Gastrocnemius medialis (tissue), 4 donors: ENCODE measurements around the gene LEF1. TPM values are rescaled to one million over a fixed set of nuclear protein-coding genes. Genes with fewer than 3 reads are reported as not detected.

Experiments used
- ATAC-seq, 2 donors: fragments of 150-250 bp; one replicate each; pipeline ENCODE4 v1.9.1; 2016
- DNase-seq, 2 donors: peaks; one replicate each; pipeline ENCODE4 v3.0.0-alpha.2; 2019
- H3K27ac ChIP-seq, 4 donors: fragments of 200-600 bp; sonication (generic); 1 replicate in 1 of 4; 2 replicates in 3 of 4; pipeline ENCODE4 v1.5.1; 2016 to 2018; ENCODE audit warnings: mild to moderate bottlenecking in 2 of 4, moderate library complexity in 1 of 4
- H3K27me3 ChIP-seq, 3 donors: fragments of 200-600 bp; sonication (generic) in 2 of 3; 1 replicate in 1 of 3; 2 replicates in 2 of 3; pipeline versions ENCODE4 v1.5.1 to v1.6.0; 2016 to 2019; ENCODE audit warnings: mild to moderate bottlenecking in 1 of 3, moderate library complexity in 1 of 3
- H3K36me3 ChIP-seq, 2 donors: fragments of 200-600 bp; sonication (generic) in 1 of 2; one replicate each; pipeline ENCODE4 v1.5.1; 2017 to 2018
- H3K4me1 ChIP-seq, 2 donors: fragments of 200-600 bp; sonication (generic) in 1 of 2; one replicate each; pipeline ENCODE4 v1.5.1; 2016 to 2017; ENCODE audit warnings: mild to moderate bottlenecking in 2 of 2
- H3K4me3 ChIP-seq, 4 donors: fragments of 200-600 bp; sonication (generic) in 3 of 4; 1 replicate in 1 of 4; 2 replicates in 3 of 4; pipeline ENCODE4 v1.5.1; 2016 to 2019; ENCODE audit warnings: mild to moderate bottlenecking in 2 of 4
- H3K9me3 ChIP-seq, 3 donors: fragments of 200-600 bp; sonication (generic) in 2 of 3; 1 replicate in 1 of 3; 2 replicates in 2 of 3; pipeline ENCODE4 v1.5.1; 2016 to 2019
- POLR2A ChIP-seq, 2 donors: fragments of 450-650 bp; IDR thresholded peaks; one replicate each; pipeline ENCODE4 v1.6.1; 2017; ENCODE audit warnings: antibody characterized with exemption in 2 of 2, mild to moderate bottlenecking in 2 of 2, moderate library complexity in 2 of 2
- in situ Hi-C, 4 donors: fragments of 200-750 bp; cut with MboI; loops; one replicate each; pipeline versions ENCODE4 v1.15.0 to v1.8.0; 2017; ENCODE audit warnings: low sequenced_read_pairs in 4 of 4
- intact Hi-C: fragments of 100-400 bp; cut with DNase I; formaldehyde crosslinking; loops from one replicate; pipeline ENCODE4 v1.15.1; 2023; ENCODE audit warnings: low total_unique reads
- total RNA-seq, 4 donors: library from RNA; depleted of rRNA; stranded (reverse); fragments of >200 nt; gene quantifications; one replicate each; pipeline versions ENCODE4 v1.1.0 to v1.2.3, GENCODE V29; 2016
- TF ChIP-seq, protein P1 (sequence below), 5 experiments: fragments of 450-650 bp in 3 of 5; fragments of 200-600 bp in 2 of 5; sonication (generic) in 2 of 5; IDR thresholded peaks in 4 of 5; conservative IDR thresholded peaks in 1 of 5; 1 replicate in 4 of 5; 2 replicates in 1 of 5; pipeline ENCODE4 v1.5.1; 2016 to 2019; ENCODE audit warnings: antibody characterized with exemption in 5 of 5, mild to moderate bottlenecking in 3 of 5, moderate library complexity in 3 of 5

Gene LEF1
- total RNA-seq, 4 donors from 2014 or later = 0.33 TPM; not detected in 3

DNA sequence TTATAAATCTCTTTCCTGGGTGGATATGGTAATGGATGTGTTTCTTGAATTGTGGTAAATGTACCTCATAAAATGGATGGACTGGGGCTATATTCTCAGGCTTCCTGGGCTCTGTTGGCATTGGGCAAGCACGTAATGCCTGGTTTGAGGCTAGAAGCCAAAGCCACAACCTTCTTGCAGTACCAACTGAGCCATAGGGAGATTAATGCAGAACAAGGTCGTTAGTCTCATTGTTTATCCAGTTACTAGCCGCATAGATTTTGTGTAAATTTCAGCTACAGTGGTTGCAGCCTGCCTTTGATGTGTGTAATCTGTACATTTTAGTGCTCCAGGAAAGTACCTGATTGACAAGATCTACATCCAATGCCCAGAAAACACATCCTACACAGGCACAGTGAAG lies 7.2 kb upstream of the LEF1 start:
- Histone ChIP-seq H3K4me3 (no peak overlapping the region), H3K9me3 (no peaks in the 10 kb centered on the region), H3K27me3 (peaks cover 38 to 46% (median 43%) of the 10 kb centered on the region in 3 donors), H3K4me1 (peaks cover 0 to 3% of the 10 kb centered on the region in 2 donors), H3K27ac (no peak overlapping the region), H3K36me3 (no peaks in the 10 kb centered on the region)
- in situ Hi-C loops (no loop called here), intact Hi-C loops (loop anchor here (10.0 kb wide), 1 partner anchor 151 kb away; no protein-coding TSS in a partner anchor)
- TF ChIP-seq, protein P1, sequence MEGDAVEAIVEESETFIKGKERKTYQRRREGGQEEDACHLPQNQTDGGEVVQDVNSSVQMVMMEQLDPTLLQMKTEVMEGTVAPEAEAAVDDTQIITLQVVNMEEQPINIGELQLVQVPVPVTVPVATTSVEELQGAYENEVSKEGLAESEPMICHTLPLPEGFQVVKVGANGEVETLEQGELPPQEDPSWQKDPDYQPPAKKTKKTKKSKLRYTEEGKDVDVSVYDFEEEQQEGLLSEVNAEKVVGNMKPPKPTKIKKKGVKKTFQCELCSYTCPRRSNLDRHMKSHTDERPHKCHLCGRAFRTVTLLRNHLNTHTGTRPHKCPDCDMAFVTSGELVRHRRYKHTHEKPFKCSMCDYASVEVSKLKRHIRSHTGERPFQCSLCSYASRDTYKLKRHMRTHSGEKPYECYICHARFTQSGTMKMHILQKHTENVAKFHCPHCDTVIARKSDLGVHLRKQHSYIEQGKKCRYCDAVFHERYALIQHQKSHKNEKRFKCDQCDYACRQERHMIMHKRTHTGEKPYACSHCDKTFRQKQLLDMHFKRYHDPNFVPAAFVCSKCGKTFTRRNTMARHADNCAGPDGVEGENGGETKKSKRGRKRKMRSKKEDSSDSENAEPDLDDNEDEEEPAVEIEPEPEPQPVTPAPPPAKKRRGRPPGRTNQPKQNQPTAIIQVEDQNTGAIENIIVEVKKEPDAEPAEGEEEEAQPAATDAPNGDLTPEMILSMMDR (IDR thresholded peaks at IDR 0.05 in 4 of 5, conservative IDR thresholded peaks at IDR 0.05 in 1 of 5) = no peak
- TF ChIP-seq POLR2A (IDR thresholded peaks at IDR 0.05) = no peak
- no peak for DNase-seq
- no peak for ATAC-seq

DNA sequence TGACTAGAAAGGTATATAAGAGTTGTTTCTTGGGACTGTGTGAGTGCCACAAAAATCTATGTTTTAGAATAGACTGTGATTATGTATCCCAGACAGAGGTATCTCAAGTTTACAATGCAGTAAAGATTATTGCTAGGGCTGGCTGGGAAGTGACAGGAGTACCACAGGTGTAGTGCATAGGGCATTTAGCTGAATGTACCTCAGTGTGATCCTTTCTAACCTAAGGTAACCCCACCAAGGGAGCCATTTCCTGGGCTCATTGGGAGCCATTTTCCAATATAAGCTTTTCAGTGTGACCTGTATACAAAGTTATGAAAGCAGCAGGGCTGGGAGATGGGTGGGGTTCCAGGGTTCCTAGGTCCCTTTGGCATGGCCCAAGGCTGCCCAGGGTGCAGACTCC lies 6.1 kb upstream of the LEF1 start:
- intact Hi-C loops = loop anchor here (10.0 kb wide), 1 partner anchor 150 kb away; no protein-coding TSS in a partner anchor
- DNase-seq = no peak
- no peaks in the 10 kb centered on the region for H3K9me3 ChIP-seq
- in situ Hi-C loops = no loop called here
- no peak for TF ChIP-seq POLR2A (IDR thresholded peaks at IDR 0.05)
- TF ChIP-seq, protein P1 (IDR thresholded peaks at IDR 0.05 in 4 of 5, conservative IDR thresholded peaks at IDR 0.05 in 1 of 5) = no peak
- peaks cover 0 to 3% of the 10 kb centered on the region in 2 donors for H3K4me1 ChIP-seq
- H3K4me3 ChIP-seq = no peak overlapping the region
- peaks cover 49 to 57% (median 54%) of the 10 kb centered on the region in 3 donors for H3K27me3 ChIP-seq
- H3K36me3 ChIP-seq = no peaks in the 10 kb centered on the region
- H3K27ac ChIP-seq = no peak overlapping the region
- ATAC-seq = no peak

DNA sequence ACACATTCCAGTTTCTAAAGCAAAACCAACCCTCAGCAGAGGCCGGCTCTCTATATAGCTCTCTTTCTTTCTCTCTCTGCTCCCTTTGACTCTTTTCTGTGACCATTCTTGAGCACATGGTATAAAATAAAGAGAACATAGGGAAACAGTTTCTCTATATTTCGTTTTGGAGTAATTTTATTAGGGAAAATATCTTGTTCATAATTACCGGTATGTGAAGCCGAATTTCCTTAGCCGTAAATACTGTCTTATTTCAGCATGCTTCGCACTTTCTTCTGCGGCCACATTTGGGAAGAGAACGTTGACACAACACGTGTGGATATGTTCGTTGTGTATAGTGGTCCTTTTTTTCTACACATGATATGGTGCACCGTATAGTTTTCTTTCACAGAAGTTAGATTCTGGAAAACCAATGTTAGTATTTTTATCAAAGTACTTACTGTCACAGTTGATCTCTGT lies 4.9 kb upstream of the LEF1 start:
- peak overlapping the region; percentile 56 to 78 (median 60) for H3K4me3 ChIP-seq
- no peak for TF ChIP-seq POLR2A (IDR thresholded peaks at IDR 0.05)
- TF ChIP-seq, protein P1 (IDR thresholded peaks at IDR 0.05 in 4 of 5, conservative IDR thresholded peaks at IDR 0.05 in 1 of 5) = no peak
- intact Hi-C loops (loop anchor here (10.0 kb wide), 1 partner anchor 149 kb away; no protein-coding TSS in a partner anchor), in situ Hi-C loops (no loop called here)
- no peaks in the 10 kb centered on the region for H3K36me3 ChIP-seq
- H3K27me3 ChIP-seq = peaks cover 62 to 70% (median 66%) of the 10 kb centered on the region in 3 donors
- H3K4me1 ChIP-seq = peaks cover 8 to 10% of the 10 kb centered on the region in 2 donors
- DNase-seq = no peak
- H3K27ac ChIP-seq = no peak overlapping the region
- ATAC-seq = no peak
- H3K9me3 ChIP-seq = no peaks in the 10 kb centered on the region

DNA sequence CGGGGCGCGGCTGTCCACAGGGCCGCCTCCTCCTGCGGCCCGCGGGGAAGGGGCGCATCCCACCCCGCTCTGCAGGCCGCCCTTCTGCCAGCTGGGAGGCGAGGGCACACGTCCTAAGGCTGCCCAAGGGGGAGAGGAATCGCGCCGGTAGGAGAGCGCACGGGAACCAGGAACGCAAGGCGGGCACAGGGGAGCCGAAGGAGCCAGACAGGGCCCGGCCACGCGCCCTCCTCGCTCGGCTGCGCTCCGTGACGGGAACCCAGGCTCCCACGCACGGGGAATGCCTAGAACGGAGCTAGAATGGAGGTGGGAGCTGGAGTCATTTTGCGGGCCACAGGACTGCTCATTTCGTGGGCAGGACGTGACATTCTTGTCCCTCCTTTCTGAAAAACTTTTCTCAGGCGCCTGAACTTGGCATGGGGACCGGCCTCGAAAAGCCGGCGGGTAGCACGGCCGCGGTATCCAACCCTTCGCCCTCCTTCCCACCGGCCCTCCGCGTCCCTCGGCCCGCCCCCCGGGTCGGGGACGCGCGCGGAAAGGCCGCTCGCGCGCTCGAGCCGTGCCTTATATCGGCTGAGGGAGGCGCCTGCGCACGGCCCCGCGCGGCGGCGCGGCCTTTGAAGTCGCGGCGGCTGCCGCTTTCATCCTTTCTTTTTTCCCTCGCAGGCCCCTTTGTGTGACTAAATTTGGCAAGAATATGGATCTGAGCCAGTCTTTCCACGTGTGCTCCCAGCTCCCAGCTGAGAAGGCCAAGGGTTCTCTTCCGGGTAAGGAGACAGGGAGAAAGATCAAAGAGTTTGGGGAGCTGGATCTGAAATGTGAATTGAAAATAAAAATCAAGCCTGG lies 4.2 kb upstream of the LEF1 start:
- TF ChIP-seq POLR2A (IDR thresholded peaks at IDR 0.05) = no peak
- TF ChIP-seq, protein P1 (IDR thresholded peaks at IDR 0.05 in 4 of 5, conservative IDR thresholded peaks at IDR 0.05 in 1 of 5) = no peak
- H3K36me3 ChIP-seq = no peaks in the 10 kb centered on the region
- DNase-seq (no peak), ATAC-seq (peak; percentile 27 to 30)
- no peak overlapping the region for H3K27ac ChIP-seq
- peaks cover 68 to 76% (median 73%) of the 10 kb centered on the region in 3 donors for H3K27me3 ChIP-seq
- no peaks in the 10 kb centered on the region for H3K9me3 ChIP-seq
- peaks cover 11 to 14% of the 10 kb centered on the region in 2 donors for H3K4me1 ChIP-seq
- intact Hi-C loops = loop anchor here (10.0 kb wide), 1 partner anchor 148 kb away; no protein-coding TSS in a partner anchor
- in situ Hi-C loops = no loop called here
- H3K4me3 ChIP-seq = peak overlapping the region; percentile 56 to 78 (median 60)
